OCI-LY7 (cell line): ENCODE measurements around the gene CRB2.

Source experiments
- EZH2phosphoT487 ChIP-seq: fragments of 200-600 bp; sonication (generic); IDR thresholded peaks from 2 replicates; pipeline ENCODE4 v1.6.1; 2018; ENCODE audit warnings: low read depth, borderline replicate concordance, mild to moderate bottlenecking, mixed run types, antibody characterized with exemption, low read length, moderate library complexity, mixed read lengths
- TF ChIP-seq, protein P1 (sequence below): fragments of 200-600 bp; sonication (generic); conservative IDR thresholded peaks from 2 replicates; pipeline ENCODE4 v1.5.1; 2014; ENCODE audit warnings: mild to moderate bottlenecking, antibody characterized with exemption, low read length, moderate library complexity, mixed read lengths

DNA sequence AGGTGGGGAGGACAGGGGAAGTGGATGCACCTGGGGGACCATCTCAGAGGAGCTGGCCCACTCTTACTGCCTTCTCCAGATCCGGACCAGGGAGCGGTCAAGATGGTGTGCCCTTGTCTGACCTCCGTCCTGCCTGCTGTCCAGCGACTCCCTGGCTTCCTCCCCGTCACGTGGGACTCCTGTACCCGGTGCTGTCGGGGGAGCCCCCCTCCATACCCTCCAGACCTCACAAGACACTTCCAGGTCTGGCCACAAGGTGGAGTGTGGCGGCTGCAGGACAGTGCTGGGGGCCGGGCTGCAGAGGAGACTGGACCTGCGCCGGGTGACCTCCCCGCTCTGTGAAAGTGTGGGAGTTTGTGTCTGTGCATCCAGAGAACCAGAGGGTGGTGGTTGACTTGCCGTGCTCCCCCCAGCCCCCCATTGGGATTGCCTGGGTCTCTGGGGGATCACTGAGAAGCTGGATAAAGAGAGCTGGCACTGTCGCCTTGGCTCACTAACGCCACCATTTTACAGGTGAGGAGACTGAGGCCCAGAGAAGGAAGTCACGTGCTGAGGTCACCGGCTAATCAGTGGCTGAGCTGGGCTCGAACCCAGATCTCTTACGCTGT, 1.9 kb upstream of the CRB2 start:
- TF ChIP-seq, protein P1, sequence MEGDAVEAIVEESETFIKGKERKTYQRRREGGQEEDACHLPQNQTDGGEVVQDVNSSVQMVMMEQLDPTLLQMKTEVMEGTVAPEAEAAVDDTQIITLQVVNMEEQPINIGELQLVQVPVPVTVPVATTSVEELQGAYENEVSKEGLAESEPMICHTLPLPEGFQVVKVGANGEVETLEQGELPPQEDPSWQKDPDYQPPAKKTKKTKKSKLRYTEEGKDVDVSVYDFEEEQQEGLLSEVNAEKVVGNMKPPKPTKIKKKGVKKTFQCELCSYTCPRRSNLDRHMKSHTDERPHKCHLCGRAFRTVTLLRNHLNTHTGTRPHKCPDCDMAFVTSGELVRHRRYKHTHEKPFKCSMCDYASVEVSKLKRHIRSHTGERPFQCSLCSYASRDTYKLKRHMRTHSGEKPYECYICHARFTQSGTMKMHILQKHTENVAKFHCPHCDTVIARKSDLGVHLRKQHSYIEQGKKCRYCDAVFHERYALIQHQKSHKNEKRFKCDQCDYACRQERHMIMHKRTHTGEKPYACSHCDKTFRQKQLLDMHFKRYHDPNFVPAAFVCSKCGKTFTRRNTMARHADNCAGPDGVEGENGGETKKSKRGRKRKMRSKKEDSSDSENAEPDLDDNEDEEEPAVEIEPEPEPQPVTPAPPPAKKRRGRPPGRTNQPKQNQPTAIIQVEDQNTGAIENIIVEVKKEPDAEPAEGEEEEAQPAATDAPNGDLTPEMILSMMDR = peak; percentile 93
- TF ChIP-seq EZH2phosphoT487 = no peak
